KOPT-K1 (cell line): ENCODE data around the gene TMEM190.
"Not testable (repeated sequence)": the region's sequence is repeated elsewhere in the genome, so short reads cannot be mapped to it uniquely, and the experiment has no call there.

Source experiments
- H3K27ac ChIP-seq: fragments of 200-600 bp; sonication (generic); 2 replicates; pipeline ENCODE4 v1.5.1; 2016; ENCODE audit warnings: antibody characterized with exemption, mild to moderate bottlenecking, low read depth, low read length; ENCODE audit not compliant: poor library complexity, severe bottlenecking
- H3K36me3 ChIP-seq: fragments of 200-600 bp; sonication (generic); 2 replicates; pipeline ENCODE4 v1.5.1; 2017; ENCODE audit warnings: antibody characterized with exemption, mild to moderate bottlenecking, low read length, moderate library complexity; ENCODE audit not compliant: insufficient read depth
- H3K9me3 ChIP-seq: fragments of 200-600 bp; sonication (generic); 2 replicates; pipeline ENCODE4 v1.5.1; 2017; ENCODE audit warnings: antibody characterized with exemption, low read length, mild to moderate bottlenecking; ENCODE audit not compliant: insufficient read depth, poor library complexity, severe bottlenecking

Gene TMEM190

DNA sequence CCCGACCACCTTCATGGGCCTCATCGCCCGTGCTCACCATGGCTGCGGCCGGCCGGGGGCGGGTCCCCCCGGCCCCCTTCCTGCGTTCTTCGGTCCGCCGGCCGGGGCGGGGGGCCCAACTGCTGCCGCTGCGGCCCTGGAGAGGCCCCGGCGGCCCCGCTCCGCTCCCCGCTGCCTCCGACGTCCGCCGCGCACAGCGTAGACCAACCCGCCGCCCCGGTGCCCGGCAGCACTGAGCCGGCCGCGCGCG lies 30.8 kb downstream of the TMEM190 start, which contains the start of gene UBE2S:
UBE2S (minus strand) TSS at position 239 of the 250 bp plus-strand sequence; CDS start at position 40, 199 bp downstream.
- peaks cover 44% of the 10 kb centered on the region for H3K36me3 ChIP-seq
- not testable (repeated sequence) for H3K9me3 ChIP-seq
- peak within 1 kb of the TSS; percentile 95 for H3K27ac ChIP-seq

DNA sequence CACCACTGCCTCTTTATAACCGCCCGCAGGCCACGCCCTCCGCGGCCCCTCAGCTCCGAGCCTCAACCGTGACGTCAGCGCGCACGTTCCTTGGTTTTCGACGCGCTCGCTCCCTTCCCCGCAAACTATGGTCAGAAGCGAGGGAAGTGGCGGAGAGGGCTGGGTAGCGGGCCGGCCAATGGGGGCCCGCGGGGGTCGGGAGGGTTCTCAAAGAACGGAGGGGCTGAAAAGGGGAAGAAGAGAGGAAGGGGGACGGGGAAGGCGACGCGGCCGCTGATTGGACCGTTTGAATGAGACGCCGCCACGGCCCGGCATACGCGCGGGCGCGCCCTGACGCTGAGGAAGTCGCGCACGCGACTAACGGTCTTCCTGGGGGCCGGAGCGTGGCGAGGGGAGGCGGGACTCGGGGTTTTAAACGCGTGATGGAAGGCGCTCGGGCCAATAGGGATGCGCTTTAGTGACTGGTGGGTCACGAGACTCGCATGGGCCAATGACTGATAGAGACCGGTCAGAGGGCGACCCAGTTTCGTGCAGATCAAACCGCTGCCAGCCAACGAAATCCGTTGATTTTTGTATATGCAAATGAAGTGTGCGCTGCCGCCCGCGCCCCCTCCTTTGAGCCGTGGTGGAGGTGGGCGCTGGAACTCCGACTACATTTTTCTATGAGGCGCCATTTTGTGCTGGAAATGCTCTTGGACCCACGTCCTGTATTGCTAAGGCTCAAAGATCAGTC lies 31.3 kb downstream of the TMEM190 start:
- no peaks in the 10 kb centered on the region for H3K9me3 ChIP-seq
- peak overlapping the region; percentile 95 for H3K27ac ChIP-seq
- peaks cover 39% of the 10 kb centered on the region for H3K36me3 ChIP-seq

- H3K27ac ChIP-seq: peak overlapping the region; percentile 95
- peaks cover 33% of the 10 kb centered on the region for H3K36me3 ChIP-seq
- H3K9me3 ChIP-seq: no peaks in the 10 kb centered on the region
Observed at GRCh38 chr19:55408533-55408872, 31.9 kb downstream of the TMEM190 start.

- not testable (repeated sequence) for H3K9me3 ChIP-seq, H3K27ac ChIP-seq
- H3K36me3 ChIP-seq: peaks cover 26% of the 10 kb centered on the region
Observed at GRCh38 chr19:55409179-55409578, 32.6 kb downstream of the TMEM190 start.

GRCh38 chr19:55410168-55410567 lies 33.5 kb downstream of the TMEM190 start:
- H3K9me3 ChIP-seq: no peaks in the 10 kb centered on the region
- peaks cover 17% of the 10 kb centered on the region for H3K36me3 ChIP-seq
- no peak overlapping the region for H3K27ac ChIP-seq

- peaks cover 16% of the 10 kb centered on the region for H3K9me3 ChIP-seq
- H3K27ac ChIP-seq: no peak overlapping the region
- no peaks in the 10 kb centered on the region for H3K36me3 ChIP-seq
Observed at GRCh38 chr19:55418185-55418584, 41.6 kb downstream of the TMEM190 start.

- no peaks in the 10 kb centered on the region for H3K36me3 ChIP-seq
- H3K27ac ChIP-seq: no peak overlapping the region
- peaks cover 16% of the 10 kb centered on the region for H3K9me3 ChIP-seq
Observed at GRCh38 chr19:55419103-55419502, 42.5 kb downstream of the TMEM190 start.

DNA sequence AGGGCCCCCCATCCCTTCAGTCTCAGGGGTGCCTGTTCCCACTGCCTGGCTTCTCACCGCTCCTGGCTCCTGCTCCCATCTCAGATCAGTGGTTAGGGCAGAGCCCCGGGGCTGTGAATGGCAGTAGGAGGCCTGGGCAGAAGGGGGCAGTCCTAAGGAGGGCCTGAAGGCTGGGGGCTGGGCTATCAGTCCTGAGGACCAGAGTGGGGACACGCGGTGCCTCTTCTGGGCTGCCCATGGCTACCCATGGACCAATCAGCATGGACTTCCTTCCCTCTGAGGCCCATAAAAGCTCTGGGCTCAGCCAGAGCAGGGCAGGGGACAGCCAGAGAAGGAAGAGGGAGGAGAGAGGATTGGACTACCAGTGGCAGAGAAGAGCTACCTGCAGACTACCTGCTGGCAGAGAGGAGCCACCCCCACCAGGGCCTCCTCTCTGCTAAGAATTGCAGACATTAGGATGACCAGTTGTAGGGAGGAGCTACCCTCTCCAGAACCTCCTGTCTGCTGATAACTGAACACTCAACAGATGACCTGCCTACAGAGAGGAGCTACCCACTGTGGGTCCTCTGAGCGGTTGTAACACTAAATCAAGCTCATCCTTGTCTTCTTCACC lies 43.1 kb downstream of the TMEM190 start:
- H3K9me3 ChIP-seq: peaks cover 16% of the 10 kb centered on the region

DNA sequence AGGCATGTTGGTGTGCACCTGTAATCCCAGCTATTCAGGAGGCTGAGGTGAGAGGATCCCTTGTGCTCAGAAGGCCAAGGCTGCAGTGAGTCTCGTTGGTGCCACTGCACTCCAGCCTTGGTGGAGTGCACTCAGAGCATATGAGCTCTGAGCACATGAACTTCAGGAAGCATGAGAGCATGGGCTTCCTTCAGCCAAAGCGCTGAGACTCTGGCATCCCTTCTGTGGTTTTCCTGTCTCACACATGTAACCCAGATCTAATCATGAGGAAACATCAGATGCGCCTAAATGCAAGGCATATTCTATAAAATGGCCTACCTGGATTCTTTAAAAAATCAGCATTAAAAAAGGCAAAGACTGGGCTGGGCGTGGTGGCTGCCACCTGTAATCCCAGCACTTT lies 44.7 kb downstream of the TMEM190 start:
- H3K27ac ChIP-seq: peak overlapping the region; percentile 49
- not testable (repeated sequence) for H3K36me3 ChIP-seq
- H3K9me3 ChIP-seq: peaks cover 16% of the 10 kb centered on the region

More for the DNA sequence above, 43.1 kb downstream of the TMEM190 start:
- H3K36me3 ChIP-seq: no peaks in the 10 kb centered on the region
- no peak overlapping the region for H3K27ac ChIP-seq

GRCh38 chr19:55423225-55424005 lies 46.8 kb downstream of the TMEM190 start:
- H3K9me3 ChIP-seq: peaks cover 16% of the 10 kb centered on the region
- no peak overlapping the region for H3K27ac ChIP-seq
- H3K36me3 ChIP-seq: no peaks in the 10 kb centered on the region

DNA sequence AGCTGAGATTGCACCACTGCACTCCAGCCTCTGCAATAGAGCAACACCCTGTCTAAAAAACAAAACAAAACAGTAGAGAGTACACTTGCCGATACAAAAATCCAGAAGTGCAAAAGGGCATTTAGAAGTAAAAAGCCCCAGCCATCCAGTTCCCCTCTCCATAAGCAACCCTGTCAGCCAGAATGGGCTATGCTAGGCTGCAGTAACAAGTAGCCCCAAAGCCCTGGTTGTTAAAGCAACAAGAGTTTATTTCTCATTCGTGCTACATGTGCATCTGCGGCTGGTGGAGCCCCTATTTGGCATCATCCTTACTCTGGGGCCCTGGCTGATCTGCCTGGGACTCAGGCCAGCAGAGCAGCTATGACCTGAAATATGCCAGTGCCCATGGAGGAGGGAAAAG lies 47.9 kb downstream of the TMEM190 start:
- H3K36me3 ChIP-seq: no peaks in the 10 kb centered on the region
- H3K9me3 ChIP-seq: peaks cover 11% of the 10 kb centered on the region
- H3K27ac ChIP-seq: no peak overlapping the region

DNA sequence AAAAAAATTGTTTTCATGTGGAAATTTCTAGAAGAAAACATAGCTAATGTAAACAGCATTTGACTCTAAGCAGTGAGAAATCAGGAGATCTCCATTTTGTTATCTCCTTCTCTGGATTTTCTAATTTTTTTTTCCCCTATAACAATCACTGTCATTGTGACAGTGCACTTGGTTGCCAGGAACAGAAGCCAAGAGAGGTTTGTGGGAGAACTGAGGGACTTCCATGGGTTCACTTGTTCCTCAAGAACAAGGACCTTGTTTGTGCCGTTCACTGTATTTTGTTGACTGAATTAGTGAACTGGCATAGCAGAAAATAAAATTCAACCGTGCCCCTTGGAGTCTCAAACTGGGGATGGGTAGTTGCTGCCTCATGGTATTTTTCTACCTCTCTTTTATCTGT lies 49.4 kb downstream of the TMEM190 start:
- H3K36me3 ChIP-seq: no peaks in the 10 kb centered on the region
- H3K27ac ChIP-seq: no peak overlapping the region

More for the DNA sequence above, 49.4 kb downstream of the TMEM190 start:
- H3K9me3 ChIP-seq: peaks cover 8% of the 10 kb centered on the region
